Measurements from ENCODE around the gene SBNO1.
"Not testable (repeated sequence)": the region's sequence is repeated elsewhere in the genome, so short reads cannot be mapped to it uniquely, and the experiment has no call there.

SBNO1 gene

DNA sequence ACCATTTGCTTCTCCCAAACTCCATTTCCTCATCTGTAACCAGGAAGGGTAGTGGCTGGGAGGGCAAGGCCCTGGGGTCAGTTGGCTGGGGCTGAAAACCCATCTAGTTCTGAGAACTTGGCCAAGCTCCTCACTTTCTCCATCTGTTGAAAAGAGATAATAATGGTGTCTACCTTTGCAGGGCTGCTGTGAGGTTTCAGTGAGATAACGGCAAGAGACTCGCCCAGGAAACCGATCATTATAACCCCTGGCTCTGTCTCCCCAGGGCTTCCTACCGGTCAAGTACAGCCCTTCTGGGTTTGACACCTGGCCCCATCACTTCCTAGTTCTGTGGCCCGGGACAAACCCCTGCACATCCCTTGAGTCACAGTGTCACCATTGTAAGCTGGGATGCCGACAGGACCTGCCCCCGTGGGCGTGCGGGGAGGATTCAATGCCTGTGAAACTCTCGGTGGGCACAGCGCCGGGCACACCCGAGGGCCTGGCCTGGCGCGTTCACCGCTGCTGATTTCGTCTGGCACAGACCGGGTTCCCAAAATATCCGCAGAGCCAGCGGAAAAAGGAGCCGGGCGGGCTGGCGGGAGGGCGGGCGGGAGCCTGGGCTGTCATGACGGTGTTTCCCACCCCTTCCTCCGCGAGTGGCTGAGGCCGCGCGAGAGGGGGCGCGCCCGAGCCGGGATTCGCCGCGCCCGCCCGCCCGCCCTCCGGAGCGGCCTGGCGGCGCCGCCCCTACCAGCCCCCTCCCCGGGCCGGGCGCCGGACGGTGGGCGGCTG, 23.7 kb upstream of the SBNO1 start:
- peak; percentile 34 for DNase-seq

DNA sequence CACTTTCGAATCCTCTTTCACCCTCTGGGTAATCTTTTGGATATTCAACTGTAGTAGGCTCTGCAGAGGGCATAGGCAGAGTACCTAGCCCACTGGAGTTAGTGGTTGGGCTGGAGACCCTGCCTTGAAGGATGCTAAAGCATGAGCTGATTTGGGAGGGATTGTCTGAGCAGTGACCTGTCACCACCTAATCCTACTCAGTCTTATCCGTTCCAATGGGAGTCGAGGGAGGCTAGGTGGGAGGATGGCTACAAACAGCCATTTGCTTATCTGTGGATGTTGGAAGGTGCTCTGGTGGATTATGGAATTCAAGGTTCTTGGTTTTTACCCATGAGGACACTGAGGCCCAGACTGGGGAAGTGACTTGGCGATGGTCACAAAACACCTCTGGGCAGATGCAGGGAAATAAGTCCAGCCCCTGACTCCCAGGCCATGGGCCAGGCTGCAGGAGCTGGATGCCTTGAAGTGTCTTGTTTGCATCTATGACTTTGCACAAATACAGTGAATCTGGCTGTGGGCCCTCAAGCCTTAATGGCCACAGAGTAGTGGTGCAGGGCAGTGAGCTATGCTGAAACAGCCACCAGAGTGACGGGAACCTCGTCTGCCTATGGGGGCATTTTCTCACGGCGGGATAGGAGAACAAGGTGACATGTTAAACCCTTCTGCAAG, 23.0 kb upstream of the SBNO1 start:
- no peak for DNase-seq

DNA sequence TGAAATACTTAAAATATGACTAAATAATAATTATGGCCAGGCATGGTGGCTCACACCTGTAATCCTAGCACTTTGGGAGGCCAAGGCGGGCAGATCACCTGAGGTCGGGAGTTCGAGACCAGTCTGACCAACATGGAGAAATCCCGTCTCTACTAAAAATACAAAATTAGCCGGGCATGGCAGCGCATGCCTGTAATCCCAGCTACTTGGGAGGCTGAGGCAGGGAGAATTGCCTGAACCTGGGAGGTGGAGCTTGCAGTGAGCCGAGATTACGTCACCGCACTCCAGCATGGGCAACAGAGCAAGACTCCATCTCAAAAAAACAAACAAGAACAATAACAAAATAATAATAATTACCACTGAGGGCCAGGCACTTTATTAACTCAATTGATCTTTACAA, 20.9 kb upstream of the SBNO1 start:
- DNase-seq = not testable (repeated sequence)

DNA sequence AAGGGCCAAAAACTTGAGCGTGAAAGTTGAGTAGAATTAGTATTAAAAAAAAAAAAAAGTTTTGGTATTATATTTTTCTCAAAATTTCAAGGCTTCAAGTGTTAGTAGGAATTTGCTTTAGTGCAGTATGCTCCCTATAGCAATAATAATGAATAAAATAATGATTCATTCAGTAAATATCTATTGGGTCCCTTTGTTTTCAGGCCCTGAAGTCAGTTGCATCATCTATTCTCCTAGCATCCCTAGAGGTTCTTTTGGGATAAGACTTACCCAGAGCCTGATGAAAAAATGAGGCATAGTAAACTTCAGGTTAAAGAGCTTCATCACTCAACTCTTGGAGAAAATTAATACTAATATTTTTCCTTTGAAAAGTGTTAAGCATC, 20.3 kb upstream of the SBNO1 start:
- no peak for DNase-seq

DNA sequence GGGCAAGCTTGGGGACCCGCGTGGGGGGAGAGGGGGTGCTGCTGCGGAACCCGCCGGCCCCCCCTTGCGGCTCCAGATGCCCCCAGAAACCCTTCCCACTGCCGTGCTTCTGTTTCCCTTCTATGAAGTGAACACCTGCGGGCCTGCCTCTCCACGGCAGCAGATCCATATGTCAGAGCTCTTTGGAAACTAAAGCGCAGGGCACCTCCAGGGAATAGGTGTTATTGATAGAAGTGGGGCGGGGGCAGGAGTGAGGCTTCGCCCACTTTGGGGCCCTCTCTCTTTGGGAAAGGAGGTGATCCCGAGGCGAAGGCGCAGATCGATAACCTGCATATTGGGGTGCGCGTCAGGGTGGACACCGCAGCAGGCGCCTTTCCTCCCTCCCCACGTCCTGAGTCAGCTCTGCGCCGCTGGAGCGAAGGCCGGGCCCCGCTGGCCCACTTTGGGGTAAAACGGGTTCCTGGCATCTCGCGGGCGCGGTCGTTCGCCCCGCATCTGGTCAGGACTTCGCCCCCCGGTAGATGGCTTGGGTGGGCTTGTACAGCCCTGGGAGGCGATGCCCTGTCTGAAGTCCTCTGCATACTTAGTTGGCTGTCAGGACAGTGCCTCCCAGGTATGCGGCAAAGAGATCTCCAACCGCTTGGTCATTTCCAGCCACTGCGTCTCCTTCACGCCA, 19.8 kb upstream of the SBNO1 start:
- no peak for DNase-seq

DNA sequence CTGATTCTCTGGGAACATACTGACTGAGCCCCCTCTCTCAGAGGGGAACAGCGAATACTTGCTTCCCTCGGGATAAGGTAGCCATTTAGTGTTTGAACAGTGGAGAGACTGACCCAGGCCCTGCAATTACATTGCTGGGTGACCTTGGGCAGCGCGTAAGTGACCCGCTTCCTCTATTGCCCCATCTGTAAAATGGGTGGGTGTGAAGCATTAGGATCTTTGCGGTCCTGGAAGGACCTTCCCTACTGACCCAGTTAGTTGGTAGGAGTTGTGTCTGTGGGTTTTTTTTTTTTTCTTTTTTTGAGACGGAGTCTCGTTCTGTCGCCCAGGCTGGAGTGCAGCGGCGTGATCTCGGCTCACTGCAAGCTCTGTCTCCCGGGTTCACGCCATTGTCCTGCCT, 18.0 kb upstream of the SBNO1 start:
- no peak for DNase-seq

DNA sequence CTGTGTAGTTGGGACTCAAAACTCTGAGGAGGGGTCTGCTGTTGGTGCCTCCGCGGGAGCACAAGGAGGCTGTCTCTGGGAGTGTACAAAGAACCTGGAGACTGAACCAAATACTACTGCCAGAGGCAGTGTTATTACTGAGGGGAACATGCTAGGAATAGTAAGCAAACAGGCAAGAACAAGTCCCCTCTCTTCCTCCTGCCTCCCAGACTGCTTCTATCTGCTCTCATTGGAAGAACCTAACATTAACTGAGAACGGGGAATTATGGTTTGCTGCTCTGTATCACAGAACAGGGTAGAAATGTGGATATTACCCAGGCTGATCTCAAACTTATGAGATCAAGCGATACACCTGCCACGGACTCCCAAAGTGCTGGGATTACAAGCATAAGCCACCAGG, 14.7 kb upstream of the SBNO1 start:
- DNase-seq = no peak

DNA sequence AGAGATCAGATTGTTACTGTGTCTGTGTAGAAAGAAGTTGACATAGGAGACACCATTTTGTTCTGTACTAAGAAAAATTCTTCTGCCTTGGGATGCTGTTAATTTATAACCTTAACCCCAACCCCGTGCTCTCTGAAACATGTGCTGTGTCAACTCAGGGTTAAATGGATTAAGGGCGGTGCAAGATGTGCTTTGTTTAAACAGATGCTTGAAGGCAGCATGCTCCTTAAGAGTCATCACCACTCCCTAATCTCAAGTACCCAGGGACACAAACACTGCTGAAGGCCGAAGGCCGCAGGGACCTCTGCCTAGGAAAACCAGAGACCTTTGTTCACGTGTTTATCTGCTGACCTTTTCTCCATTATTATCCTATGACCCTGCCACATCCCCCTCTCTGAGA, 7.8 kb upstream of the SBNO1 start:
- DNase-seq = not testable (repeated sequence)

DNA sequence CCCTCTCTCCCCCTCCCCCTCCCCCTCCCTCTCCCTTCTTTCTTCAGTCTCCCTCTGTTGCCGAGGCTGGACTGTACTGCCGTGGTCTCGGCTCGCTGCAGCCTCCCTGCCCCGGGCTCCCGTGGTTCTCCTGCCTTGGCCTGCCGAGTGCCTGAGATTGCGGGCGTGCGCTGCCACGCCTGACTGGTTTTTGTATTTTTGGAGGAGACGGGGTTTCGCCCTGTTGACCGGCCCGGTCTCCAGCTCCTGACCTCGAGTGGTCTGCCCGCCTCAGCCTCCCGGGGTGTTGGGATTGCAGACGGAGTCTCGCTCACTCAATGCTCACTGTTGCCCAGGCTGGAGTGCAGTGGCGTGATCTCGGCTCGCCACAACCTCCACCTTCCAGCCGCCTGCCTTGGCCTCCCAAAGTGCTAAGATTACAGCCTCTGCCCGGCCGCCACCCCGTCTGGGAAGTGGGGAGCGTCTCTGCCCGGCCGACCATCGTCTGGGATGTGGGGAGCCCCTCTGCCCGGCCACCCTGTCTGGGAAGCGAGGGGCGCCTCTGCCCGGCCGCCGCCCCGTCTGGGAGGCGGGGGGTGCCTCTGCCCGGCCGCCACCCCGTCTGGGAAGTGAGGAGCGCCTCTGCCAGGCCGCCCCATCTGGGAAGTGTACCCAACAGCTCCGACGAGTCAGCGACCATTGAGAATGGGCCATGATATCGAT, 7.2 kb upstream of the SBNO1 start:
- not testable (repeated sequence) for DNase-seq

DNA sequence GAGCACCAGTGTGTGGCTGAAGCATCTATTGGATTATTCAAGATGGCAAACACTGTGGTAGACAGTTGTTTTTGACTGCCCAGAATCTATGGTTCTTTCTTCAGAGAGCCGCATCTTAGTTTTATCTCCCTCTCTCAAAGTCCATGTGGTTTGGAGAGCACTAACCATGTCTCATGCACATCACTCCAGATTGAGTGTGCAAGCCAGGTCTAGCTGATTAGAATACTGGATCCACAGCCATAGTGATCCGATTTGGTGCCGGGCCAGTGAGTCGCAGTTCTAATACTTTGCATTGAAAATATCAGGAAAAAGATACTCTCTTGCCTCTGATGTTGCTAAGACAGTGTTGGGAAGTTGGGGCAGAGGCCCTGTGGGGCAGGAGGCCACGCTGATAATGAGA, 4.6 kb upstream of the SBNO1 start:
- DNase-seq = no peak

DNA sequence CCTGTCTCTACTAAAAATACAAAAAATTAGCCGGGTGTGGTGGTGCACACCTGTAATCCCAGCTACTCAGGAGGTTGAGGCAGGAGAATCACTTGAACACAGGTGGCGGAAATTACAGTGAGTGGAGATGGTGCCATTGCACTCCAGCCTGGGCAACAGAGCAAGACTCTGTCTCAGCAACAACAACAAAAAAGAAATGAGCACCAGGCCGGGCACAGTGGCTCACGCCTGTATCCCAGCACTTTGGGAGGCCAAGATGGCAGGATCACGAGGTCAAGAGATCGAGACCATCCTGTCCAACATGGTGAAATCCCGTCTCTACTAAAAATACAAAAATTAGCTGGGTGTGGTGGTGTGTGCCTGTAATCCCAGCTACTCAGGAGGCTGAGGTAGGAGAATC, 3.8 kb upstream of the SBNO1 start:
- DNase-seq = not testable (repeated sequence)

DNA sequence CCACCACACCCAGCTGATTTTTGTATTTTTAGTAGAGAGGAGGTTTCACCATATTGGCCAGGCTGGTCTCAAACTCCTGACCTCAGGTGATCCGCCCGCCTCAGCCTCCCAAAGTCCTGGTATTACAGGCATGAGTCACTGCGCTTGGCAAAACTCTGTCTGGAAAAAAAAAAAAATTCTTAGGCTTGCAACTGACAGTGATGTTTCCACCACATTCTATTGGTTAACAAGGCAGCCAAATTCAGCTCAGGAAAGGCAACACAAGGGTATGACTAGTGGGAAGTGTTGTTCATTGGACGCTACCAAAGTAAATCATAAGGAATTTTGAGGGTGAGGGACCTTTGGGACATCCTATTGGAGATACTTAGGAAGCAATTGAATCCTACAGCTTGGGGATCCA, 2.9 kb upstream of the SBNO1 start:
- no peak for DNase-seq

DNA sequence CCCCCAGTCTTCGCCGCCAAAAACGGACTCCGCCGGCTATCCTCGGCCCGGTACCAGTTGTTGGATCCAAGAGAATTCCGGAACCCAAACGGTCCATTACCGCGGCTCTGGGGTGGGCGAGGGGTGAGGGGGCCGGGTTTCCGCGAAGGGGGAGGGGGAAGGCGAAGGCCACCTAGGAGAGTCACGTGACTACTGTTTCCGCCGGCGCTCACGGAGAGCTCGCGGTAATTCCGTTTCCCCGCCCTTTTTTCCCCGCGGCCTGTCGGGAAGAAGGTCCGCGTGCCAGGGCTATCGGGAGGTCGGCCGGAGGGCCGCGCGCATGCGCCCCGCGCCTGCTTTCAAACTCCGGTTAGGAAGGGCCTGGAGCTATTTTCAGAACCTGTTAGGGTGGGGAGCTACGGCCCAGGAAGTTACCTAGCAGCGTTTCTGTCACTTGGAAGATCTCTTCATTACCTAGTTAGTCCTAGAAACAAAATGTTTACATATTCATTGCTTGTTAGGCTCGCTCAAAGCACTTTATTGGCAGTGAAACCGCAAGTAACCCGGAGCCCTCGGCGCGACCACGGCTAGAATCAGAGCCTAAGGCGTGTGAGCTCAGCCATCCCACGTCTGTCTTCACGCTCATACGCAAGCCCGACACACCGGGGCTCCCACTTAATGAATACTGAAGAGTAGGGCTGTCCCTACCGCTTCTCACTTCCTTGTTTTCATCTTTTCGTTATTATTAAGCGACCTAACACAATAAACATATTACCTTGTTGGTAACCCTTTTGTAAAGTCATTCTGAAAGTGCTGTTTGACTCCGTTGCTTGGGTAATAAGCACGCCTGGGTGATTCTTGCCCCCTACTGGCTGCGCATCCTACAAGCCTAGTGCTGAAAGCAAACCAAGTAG, 624 bp upstream of the SBNO1 start:
- DNase-seq = peak; percentile 96

DNA sequence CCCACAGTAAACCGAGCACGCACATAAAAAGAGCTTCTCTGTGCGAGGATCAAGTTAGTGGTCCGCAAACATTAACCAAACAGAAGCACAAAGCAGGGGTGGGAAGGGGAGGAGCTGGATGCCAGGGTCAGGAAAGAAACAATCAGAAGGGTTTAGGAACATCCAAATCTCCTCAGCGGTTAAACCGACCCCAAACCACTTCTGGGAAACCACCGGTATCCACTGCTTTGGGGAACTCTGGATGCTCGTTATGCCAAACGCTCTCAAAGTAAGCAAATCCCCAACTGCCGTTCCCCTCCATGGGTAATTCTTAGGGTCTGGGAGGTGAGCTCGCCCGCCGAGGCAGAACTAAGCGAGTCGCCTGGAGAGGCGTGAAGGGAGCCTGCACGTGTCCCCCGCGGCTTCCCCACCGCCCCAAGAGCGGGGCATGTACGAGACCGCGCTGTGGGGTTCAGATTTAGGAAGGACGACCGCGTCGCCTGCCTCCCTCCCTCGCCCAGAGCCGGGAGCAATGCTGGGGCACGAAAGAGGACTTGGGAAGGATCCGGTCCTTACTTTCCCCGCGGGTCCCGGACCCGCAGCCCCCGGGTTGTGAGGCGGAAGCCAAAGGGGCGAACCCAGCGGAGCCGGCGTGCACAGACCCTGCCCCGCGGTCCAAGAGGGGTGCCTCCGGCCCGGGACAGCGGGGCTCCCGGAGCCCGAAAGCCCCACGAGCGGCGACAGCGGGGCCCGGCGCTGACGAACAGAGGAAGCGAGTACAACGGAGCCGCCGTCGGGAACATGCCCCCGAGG, 711 bp downstream of the SBNO1 start:
- no peak for DNase-seq

DNA sequence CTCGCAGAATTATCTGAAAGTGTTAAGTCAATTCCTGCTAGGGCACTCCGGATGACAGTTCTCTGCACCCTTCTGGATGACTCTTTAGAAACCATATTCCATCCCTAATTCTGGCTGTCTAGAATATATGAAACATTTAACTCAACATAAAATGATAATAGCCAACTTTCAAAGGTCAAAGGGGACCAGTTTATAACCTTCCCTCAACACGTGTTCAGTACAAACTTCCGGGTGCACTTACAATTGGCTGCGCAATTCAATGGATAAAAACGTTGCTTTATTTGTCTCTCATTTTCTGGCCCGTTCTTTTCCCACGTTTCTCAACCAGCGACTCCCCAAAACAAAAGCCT, 1.3 kb downstream of the SBNO1 start:
- no peak for DNase-seq

DNA sequence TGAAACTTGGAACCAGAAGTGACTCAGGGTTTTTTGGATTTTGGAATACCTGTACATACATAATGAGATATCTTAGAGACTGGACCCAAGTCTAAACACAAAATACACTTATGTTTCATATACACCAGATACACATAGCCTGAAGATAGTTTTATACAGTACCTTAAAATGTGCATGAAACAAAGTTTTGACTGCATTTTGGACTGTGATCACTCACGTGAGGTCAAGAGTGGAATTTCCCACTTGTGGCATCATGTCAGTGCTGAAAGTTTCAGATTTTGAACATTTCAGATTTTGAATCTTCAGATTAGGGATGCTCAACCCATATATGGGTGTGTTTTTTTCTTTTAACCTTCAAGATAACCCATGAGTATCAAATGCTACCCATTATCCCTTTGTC, 6.6 kb downstream of the SBNO1 start:
- no peak for DNase-seq

DNA sequence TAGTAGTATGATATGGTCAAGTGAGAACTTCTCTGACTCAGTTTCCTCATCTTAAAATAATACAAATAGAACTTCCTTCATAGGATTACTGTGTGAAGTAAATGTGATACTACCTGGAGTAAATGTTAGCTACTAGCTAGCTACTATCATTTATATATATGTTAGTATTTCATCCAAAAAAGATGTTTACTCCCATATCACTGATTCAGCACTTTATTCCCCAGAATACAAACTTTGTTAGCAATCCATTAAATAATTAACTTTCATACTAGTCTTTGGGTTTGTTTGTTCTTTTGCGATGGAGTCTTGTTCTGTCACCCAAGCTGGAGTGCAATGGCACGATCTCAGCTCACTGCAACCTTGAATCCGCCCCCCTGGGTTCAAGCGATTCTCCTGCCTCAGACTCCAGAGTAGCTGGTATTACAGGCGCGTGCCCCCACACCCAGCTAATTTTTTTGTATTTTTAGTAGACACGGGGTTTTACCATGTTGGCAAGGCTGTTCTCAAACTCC, 8.4 kb downstream of the SBNO1 start:
- DNase-seq = no peak

DNA sequence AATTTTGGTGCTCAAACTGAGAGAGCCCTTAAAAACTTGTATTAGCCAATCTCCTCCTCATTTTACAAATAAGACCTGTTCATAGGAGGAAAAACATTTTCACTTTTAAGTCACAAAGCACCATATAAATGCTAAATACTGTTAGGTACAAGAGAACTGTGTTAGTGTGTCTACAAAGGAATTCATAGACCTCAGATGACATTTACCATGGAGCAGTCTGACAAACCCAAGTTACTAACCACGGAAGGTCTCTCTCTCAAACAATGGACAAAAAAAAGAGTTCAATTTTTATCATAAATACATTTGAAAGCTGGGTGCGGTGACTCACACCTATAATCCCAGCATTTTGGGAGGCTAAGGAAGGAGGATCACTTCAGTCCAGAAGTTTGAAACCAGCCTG, 10.0 kb downstream of the SBNO1 start:
- no peak for DNase-seq

DNA sequence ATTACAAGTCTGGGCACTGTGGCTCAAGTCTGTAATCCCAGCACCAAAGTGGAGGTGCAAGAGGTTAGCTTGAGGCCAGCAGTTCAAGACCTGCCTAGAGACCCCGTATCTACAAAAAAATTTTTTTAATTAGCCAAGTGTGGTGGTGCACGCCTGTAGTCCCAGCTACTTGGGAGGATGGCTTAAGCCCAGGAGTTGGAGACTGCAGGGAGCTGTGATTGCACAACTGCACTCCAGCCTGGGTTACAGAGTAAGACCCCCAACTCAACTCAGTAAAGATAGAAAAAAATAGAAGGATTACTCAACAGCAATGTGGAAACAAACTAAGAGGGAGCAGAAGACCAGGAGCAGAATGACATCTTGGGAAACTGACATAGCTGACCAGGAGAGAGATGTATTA, 13.3 kb downstream of the SBNO1 start:
- no peak for DNase-seq

DNA sequence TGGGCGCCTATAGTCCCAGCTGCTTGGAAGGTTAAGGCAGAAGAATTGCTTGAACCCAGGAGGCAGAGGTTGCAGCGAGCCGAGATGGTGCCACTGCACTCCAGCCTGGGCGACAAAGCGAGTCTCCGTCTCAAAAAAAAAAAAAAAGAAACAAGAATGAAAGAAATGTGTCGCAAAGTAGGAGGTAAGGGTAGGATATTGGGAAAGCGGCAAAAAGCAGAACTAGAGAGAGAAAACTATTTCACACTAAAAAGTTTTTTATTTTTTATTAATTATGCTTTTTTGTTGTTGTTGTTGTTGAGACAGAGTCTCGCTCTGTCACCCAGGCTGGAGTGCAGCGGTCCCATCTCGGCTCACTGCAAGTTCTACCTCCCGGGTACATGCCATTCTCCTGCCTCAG, 17.7 kb downstream of the SBNO1 start:
- no peak for DNase-seq

DNA sequence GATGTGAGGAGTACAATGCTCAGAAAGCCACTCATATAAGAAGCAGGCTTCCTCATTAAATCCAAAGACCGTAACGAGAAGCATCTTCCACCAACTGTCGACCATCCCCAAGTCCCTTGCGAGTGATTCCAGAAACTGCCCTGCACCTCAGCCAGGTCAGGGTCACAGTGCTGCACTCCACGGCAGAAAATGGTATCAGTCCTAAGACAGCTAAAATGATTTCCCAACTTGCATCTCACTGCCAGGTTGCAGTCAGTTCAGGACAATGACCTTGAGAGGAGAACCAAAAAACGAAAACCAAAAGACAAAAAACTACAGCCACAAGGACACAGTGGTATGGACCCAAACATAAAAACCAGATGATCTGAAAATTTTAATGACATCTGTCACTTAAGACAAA, 20.6 kb downstream of the SBNO1 start:
- DNase-seq = no peak

DNA sequence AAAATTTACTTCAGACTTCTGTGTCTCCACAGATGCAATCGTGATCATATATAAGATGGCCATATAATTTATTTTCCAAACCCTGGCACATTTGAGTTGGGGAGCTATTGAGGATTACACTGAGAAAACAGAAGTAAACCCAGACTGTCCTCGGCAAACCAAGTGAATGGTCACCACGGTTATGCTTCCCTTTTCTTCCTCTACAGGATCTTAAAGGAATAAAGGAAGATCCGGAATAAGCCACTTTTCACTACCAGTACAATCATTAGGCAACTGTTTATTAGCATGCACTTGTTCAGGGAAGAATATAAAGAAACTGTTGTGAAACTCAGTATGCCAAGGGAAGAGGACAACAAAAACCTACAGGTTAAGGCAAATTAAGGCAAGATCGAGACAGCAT, 27.6 kb downstream of the SBNO1 start:
- no peak for DNase-seq
